SW480 (cell line): ENCODE data around the gene SLC16A6.
"Not testable (repeated sequence)": the region's sequence is repeated elsewhere in the genome, so short reads cannot be mapped to it uniquely, and the experiment has no call there.

Experiments
- DNase-seq: peaks from one replicate; pipeline ENCODE4 v3.0.0-alpha.2; 2016; ENCODE audit warnings: low spot score

Gene SLC16A6

GRCh38 chr17:68219429-68219828 lies 71.5 kb downstream of the SLC16A6 start:
- not testable (repeated sequence) for DNase-seq
